ENCODE results near the gene FADS3. TPM values are rescaled to one million over a fixed set of nuclear protein-coding genes. Genes with fewer than 3 reads are reported as not detected.

The FADS3 gene
- total and polyA plus RNA-seq, 2 donors (not counting 1 experiment from before 2014, with no cell fraction given) = 225 to 256 TPM

- POLR2A ChIA-PET = no interaction called here
Observed at GRCh38 chr11:61840371-61840770, 51.0 kb downstream of the FADS3 start.

GRCh38 chr11:61839742-61840141 is 51.6 kb downstream of the FADS3 start:
- ATAC-seq (ENCODE audit: low read depth) (no peak), DNase-seq (no peak)
- ChIA-PET POLR2A (no interaction called here), CTCF (interaction anchor here (1.1 to 1.6 kb wide), 2 partner anchors 30 to 107 kb away, joined by 3 to 6 read pairs; no protein-coding TSS in a partner anchor)
- TF ChIP-seq, protein P1, sequence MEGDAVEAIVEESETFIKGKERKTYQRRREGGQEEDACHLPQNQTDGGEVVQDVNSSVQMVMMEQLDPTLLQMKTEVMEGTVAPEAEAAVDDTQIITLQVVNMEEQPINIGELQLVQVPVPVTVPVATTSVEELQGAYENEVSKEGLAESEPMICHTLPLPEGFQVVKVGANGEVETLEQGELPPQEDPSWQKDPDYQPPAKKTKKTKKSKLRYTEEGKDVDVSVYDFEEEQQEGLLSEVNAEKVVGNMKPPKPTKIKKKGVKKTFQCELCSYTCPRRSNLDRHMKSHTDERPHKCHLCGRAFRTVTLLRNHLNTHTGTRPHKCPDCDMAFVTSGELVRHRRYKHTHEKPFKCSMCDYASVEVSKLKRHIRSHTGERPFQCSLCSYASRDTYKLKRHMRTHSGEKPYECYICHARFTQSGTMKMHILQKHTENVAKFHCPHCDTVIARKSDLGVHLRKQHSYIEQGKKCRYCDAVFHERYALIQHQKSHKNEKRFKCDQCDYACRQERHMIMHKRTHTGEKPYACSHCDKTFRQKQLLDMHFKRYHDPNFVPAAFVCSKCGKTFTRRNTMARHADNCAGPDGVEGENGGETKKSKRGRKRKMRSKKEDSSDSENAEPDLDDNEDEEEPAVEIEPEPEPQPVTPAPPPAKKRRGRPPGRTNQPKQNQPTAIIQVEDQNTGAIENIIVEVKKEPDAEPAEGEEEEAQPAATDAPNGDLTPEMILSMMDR (IDR thresholded peaks at IDR 0.05) = no peak
- no peak for TF ChIP-seq EZH2 (IDR thresholded peaks at IDR 0.05; ENCODE audit: borderline replicate concordance, insufficient read depth, low read depth, low read length, poor library complexity, severe bottlenecking)
- Mint-ChIP-seq H3K27me3 (no peaks in the 10 kb centered on the region), H3K27ac (no peak overlapping the region), H3K4me1 (peaks cover 9% of the 10 kb centered on the region), H3K9me3 (ENCODE audit: insufficient read depth) (no peaks in the 10 kb centered on the region), H3K4me3 (no peak overlapping the region)
- no peak overlapping the region for H3K9ac ChIP-seq (ENCODE audit: low read length)
- no peak overlapping the region for H3K4me3 ChIP-seq (ENCODE audit: control extremely low read depth in 1 of 5, extremely low read depth in 1 of 5, insufficient read depth in 1 of 5, low read depth in 2 of 5, low read length in 4 of 5)
- no peaks in the 10 kb centered on the region for H3K36me3 ChIP-seq (replicated peaks in 1 of 2; ENCODE audit: control extremely low read depth in 1 of 2, control insufficient read depth in 1 of 2, extremely low read depth in 1 of 2, insufficient read depth in 2 of 2, low read length in 1 of 2)
- no peaks in the 10 kb centered on the region for H3K79me2 ChIP-seq (ENCODE audit: control insufficient read depth, insufficient read depth, low read length)
- H2AFZ ChIP-seq (ENCODE audit: insufficient read depth, low read depth, low read length, poor library complexity, severe bottlenecking) = no peak overlapping the region
- peaks cover 0 to 5% (median 0%) of the 10 kb centered on the region in 3 donors for H3K9me3 ChIP-seq (ENCODE audit: control extremely low read depth in 1 of 3, control insufficient read depth in 2 of 3, insufficient read depth in 1 of 3, low read length in 2 of 3)
- no peak overlapping the region for H3K27ac ChIP-seq (ENCODE audit: low read length in 2 of 2)
- no peak overlapping the region for H3K4me2 ChIP-seq (replicated peaks; ENCODE audit: low read depth, low read length, poor library complexity, severe bottlenecking)
- WGBS (ENCODE audit: insufficient coverage) = 100% methylated on average over 1 of the region's 2 CpGs
- H3K4me1 ChIP-seq (ENCODE audit: control insufficient read depth in 2 of 2, insufficient read depth in 2 of 2, low read length in 2 of 2) = peaks cover 6 to 10% of the 10 kb centered on the region in 2 donors
- no peaks in the 10 kb centered on the region for H3K27me3 ChIP-seq (replicated peaks in 1 of 4; ENCODE audit: control extremely low read depth in 1 of 4, control insufficient read depth in 3 of 4, insufficient read depth in 4 of 4, low read length in 3 of 4)
- H4K20me1 ChIP-seq (ENCODE audit: control insufficient read depth, insufficient read depth, low read length, poor library complexity, severe bottlenecking) = no peaks in the 10 kb centered on the region
- intact Hi-C loops (cut with micrococcal nuclease) = no loop called here

More at GRCh38 chr11:61840371-61840770, 51.0 kb downstream of the FADS3 start:
- H3K79me2 ChIP-seq (ENCODE audit: control insufficient read depth, insufficient read depth, low read length) = no peaks in the 10 kb centered on the region
- CTCF ChIA-PET = interaction anchor here (1.1 to 1.6 kb wide), 2 partner anchors 30 to 106 kb away, joined by 3 to 6 read pairs; no protein-coding TSS in a partner anchor
- H3K9ac ChIP-seq (ENCODE audit: low read length) = no peak overlapping the region
- no peaks in the 10 kb centered on the region for H3K27me3 ChIP-seq (replicated peaks in 1 of 4; ENCODE audit: control extremely low read depth in 1 of 4, control insufficient read depth in 3 of 4, insufficient read depth in 4 of 4, low read length in 3 of 4)
- WGBS (ENCODE audit: insufficient coverage) = 89% methylated on average over 7 of the region's 7 CpGs
- no peaks in the 10 kb centered on the region for H4K20me1 ChIP-seq (ENCODE audit: control insufficient read depth, insufficient read depth, low read length, poor library complexity, severe bottlenecking)
- no peak overlapping the region for H2AFZ ChIP-seq (ENCODE audit: insufficient read depth, low read depth, low read length, poor library complexity, severe bottlenecking)
- H3K9me3 Mint-ChIP-seq (ENCODE audit: insufficient read depth) = no peaks in the 10 kb centered on the region
- no peak overlapping the region for H3K27ac ChIP-seq (ENCODE audit: low read length in 2 of 2)
- no peak overlapping the region for H3K4me2 ChIP-seq (replicated peaks; ENCODE audit: low read depth, low read length, poor library complexity, severe bottlenecking)
- no peaks in the 10 kb centered on the region for H3K27me3 Mint-ChIP-seq
- DNase-seq (no peak), ATAC-seq (ENCODE audit: low read depth) (no peak)
- intact Hi-C loops (cut with micrococcal nuclease) = no loop called here
- TF ChIP-seq, protein P1 (IDR thresholded peaks at IDR 0.05) = no peak
- TF ChIP-seq EZH2 (IDR thresholded peaks at IDR 0.05; ENCODE audit: borderline replicate concordance, insufficient read depth, low read depth, low read length, poor library complexity, severe bottlenecking) = no peak
- H3K36me3 ChIP-seq (replicated peaks in 1 of 2; ENCODE audit: control extremely low read depth in 1 of 2, control insufficient read depth in 1 of 2, extremely low read depth in 1 of 2, insufficient read depth in 2 of 2, low read length in 1 of 2) = no peaks in the 10 kb centered on the region
- no peak overlapping the region for H3K4me3 Mint-ChIP-seq
- H3K4me1 Mint-ChIP-seq = peaks cover 6% of the 10 kb centered on the region
- no peak overlapping the region for H3K4me3 ChIP-seq (ENCODE audit: control extremely low read depth in 1 of 5, extremely low read depth in 1 of 5, insufficient read depth in 1 of 5, low read depth in 2 of 5, low read length in 4 of 5)
- H3K4me1 ChIP-seq (ENCODE audit: control insufficient read depth in 2 of 2, insufficient read depth in 2 of 2, low read length in 2 of 2) = peaks cover 0 to 3% of the 10 kb centered on the region in 2 donors
- H3K27ac Mint-ChIP-seq = no peak overlapping the region
- H3K9me3 ChIP-seq (ENCODE audit: control extremely low read depth in 1 of 3, control insufficient read depth in 2 of 3, insufficient read depth in 1 of 3, low read length in 2 of 3) = peaks cover 0 to 5% (median 0%) of the 10 kb centered on the region in 3 donors
